ENCODE data around the gene CAVIN3. TPM values are rescaled to one million over a fixed set of nuclear protein-coding genes. Genes with fewer than 3 reads are reported as not detected.

Gene CAVIN3
- total and polyA plus RNA-seq, 4 donors, result 23.2 to 122 (median 86.5) TPM

DNA sequence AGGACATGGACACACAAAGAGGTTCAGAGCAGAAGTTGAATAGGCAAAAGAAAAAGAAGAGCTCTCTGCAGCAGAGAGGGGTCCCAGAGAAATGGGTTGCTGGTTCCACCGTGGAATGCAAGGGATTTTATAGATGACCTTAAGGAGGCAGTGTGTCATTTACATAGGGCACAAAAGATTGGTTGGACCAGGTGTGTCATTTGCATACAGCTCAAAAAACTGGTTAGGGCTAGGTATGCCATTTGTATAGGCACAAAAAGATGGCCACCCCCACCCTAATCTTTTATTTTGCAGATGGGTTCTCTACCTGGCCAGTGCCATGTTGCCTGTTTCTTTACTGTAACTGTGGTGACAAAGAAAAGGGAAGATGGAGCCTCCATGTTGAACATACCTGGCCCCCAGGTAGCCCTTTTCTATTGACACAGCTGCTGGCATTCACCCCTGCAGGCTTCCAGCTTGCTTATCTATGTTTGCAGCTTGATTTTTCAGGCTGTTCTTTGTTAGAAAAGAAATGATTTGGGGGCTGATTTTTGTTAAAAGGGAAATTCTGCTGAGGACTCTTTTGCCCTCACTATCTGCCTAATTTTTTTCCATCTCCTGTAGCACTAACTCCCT, 3.1 kb upstream of the CAVIN3 start:
- Histone ChIP-seq H3K36me3 (ENCODE audit: control insufficient read depth in 4 of 4, insufficient read depth in 4 of 4, low read length in 4 of 4) (peaks cover 0 to 7% (median 0%) of the 10 kb centered on the region in 4 donors), H3K27ac (ENCODE audit: low read depth in 1 of 2, low read length in 1 of 2) (no peak overlapping the region), H3K4me1 (ENCODE audit: control insufficient read depth in 5 of 5, insufficient read depth in 5 of 5, low read length in 5 of 5) (peaks cover 6 to 30% (median 17%) of the 10 kb centered on the region in 5 donors), H3K27me3 (ENCODE audit: control insufficient read depth in 3 of 3, insufficient read depth in 3 of 3, low read length in 2 of 3) (no peaks in the 10 kb centered on the region), H3K4me3 (no peak overlapping the region), H3K9me3 (ENCODE audit: control insufficient read depth in 4 of 4, insufficient read depth in 3 of 4, low read length in 3 of 4) (no peaks in the 10 kb centered on the region), H3K9ac (ENCODE audit: insufficient read depth in 1 of 2, low read length in 2 of 2) (no peak overlapping the region)
- ATAC-seq (ENCODE audit: insufficient read depth, low FRiP score), result no peak
- TF ChIP-seq, protein P1, sequence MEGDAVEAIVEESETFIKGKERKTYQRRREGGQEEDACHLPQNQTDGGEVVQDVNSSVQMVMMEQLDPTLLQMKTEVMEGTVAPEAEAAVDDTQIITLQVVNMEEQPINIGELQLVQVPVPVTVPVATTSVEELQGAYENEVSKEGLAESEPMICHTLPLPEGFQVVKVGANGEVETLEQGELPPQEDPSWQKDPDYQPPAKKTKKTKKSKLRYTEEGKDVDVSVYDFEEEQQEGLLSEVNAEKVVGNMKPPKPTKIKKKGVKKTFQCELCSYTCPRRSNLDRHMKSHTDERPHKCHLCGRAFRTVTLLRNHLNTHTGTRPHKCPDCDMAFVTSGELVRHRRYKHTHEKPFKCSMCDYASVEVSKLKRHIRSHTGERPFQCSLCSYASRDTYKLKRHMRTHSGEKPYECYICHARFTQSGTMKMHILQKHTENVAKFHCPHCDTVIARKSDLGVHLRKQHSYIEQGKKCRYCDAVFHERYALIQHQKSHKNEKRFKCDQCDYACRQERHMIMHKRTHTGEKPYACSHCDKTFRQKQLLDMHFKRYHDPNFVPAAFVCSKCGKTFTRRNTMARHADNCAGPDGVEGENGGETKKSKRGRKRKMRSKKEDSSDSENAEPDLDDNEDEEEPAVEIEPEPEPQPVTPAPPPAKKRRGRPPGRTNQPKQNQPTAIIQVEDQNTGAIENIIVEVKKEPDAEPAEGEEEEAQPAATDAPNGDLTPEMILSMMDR (IDR thresholded peaks at IDR 0.05; ENCODE audit: control extremely low read depth, extremely low read depth), result no peak
- WGBS, 2 donors, result 50 to 57% methylated on average over 1 of the region's 1 CpG
- DNase-seq, result no peak

DNA sequence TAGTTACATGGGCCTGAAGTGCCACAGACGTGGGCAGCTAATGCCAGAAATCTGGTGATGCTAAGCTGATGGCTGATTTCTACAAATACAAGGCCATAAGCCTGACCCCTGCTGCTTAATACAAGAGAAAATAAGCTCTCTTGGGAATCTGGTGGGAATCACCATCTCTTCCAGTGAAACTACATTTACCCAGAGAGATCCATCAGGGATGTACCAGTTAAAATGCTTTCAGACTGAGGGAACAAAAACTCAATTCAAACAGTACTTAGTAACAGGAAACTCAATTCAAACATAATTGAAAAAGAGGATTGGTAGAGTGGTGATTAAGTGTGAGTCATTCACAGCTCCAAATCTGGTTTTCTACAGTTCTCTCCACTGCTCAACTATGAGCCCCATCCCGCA, 1.7 kb upstream of the CAVIN3 start:
- Histone ChIP-seq H3K27me3 (ENCODE audit: control insufficient read depth in 3 of 3, insufficient read depth in 3 of 3, low read length in 2 of 3) (no peaks in the 10 kb centered on the region), H3K36me3 (ENCODE audit: control insufficient read depth in 4 of 4, insufficient read depth in 4 of 4, low read length in 4 of 4) (peaks cover 0 to 7% (median 0%) of the 10 kb centered on the region in 4 donors), H3K4me3 (no peak overlapping the region), H3K4me1 (ENCODE audit: control insufficient read depth in 5 of 5, insufficient read depth in 5 of 5, low read length in 5 of 5) (peaks cover 4 to 34% (median 18%) of the 10 kb centered on the region in 5 donors), H3K9ac (ENCODE audit: insufficient read depth in 1 of 2, low read length in 2 of 2) (peak overlapping the region; percentile 3 to 29), H3K27ac (ENCODE audit: low read depth in 1 of 2, low read length in 1 of 2) (peak overlapping the region; percentile 84 to 100), H3K9me3 (ENCODE audit: control insufficient read depth in 4 of 4, insufficient read depth in 3 of 4, low read length in 3 of 4) (no peaks in the 10 kb centered on the region)
- WGBS, 2 donors, result 45 to 79% methylated on average over 2 of the region's 2 CpGs
- ATAC-seq (ENCODE audit: insufficient read depth, low FRiP score), result no peak
- peak in 2 of 3 donors; percentile 33 to 38 for DNase-seq
- TF ChIP-seq, protein P1 (IDR thresholded peaks at IDR 0.05; ENCODE audit: control extremely low read depth, extremely low read depth), result no peak

DNA sequence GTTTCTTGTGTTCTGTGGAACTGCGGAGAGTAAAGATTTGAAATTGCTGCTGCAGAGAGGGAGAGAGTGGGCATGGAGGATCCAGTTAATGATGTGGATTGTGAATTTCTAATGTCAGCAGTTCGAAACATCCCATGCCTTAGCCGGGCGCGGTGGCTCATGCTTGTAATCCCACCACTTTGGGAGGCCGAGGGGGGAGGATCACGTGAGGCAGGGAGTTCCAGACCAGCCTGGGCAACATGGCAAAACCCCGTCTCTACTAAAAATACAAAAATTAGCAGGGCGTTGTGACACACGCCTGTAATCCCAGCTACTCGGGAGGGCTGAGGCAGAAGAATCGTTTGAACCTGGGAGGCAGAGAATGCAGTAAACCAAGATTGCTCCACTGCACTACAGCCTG, 1.1 kb upstream of the CAVIN3 start:
- H3K27ac ChIP-seq (ENCODE audit: low read depth in 1 of 2, low read length in 1 of 2), result peak overlapping the region; percentile 93 to 100
- peaks cover 0 to 5% (median 0%) of the 10 kb centered on the region in 4 donors for H3K36me3 ChIP-seq (ENCODE audit: control insufficient read depth in 4 of 4, insufficient read depth in 4 of 4, low read length in 4 of 4)
- DNase-seq (no peak), ATAC-seq (ENCODE audit: insufficient read depth, low FRiP score) (no peak)
- H3K27me3 ChIP-seq (ENCODE audit: control insufficient read depth in 3 of 3, insufficient read depth in 3 of 3, low read length in 2 of 3), result no peaks in the 10 kb centered on the region
- H3K4me1 ChIP-seq (ENCODE audit: control insufficient read depth in 5 of 5, insufficient read depth in 5 of 5, low read length in 5 of 5), result peaks cover 4 to 34% (median 18%) of the 10 kb centered on the region in 5 donors
- WGBS, 2 donors, result 79 to 89% methylated on average over 12 of the region's 12 CpGs
- peak overlapping the region in 1 of 2 donors; percentile 85 for H3K9ac ChIP-seq (ENCODE audit: insufficient read depth in 1 of 2, low read length in 2 of 2)
- H3K4me3 ChIP-seq, result no peak overlapping the region
- H3K9me3 ChIP-seq (ENCODE audit: control insufficient read depth in 4 of 4, insufficient read depth in 3 of 4, low read length in 3 of 4), result no peaks in the 10 kb centered on the region
- TF ChIP-seq, protein P1 (IDR thresholded peaks at IDR 0.05; ENCODE audit: control extremely low read depth, extremely low read depth), result no peak

Measured in lung (tissue), 12 donors.